Measurements from ENCODE around the gene GNA12. TPM values are rescaled to one million over a fixed set of nuclear protein-coding genes. Genes with fewer than 3 reads are reported as not detected.
A peak's percentile ranks its signal among the peaks of the same experiment; 100 is the strongest.

The GNA12 gene
- total RNA-seq, 1 donor from 2014 or later: 68.6 TPM

GRCh38 chr7:2823130-2823529 lies 21.0 kb downstream of the GNA12 start:
- Mint-ChIP-seq H3K4me3 (ENCODE audit: low read depth) (no peak overlapping the region), H3K27ac (no peak overlapping the region), H3K9me3 (ENCODE audit: low read depth) (peaks cover 3% of the 10 kb centered on the region), H3K27me3 (no peaks in the 10 kb centered on the region), H3K4me1 (ENCODE audit: low read depth) (peaks cover 34% of the 10 kb centered on the region), H3K36me3 (ENCODE audit: insufficient read depth) (peaks cover 13% of the 10 kb centered on the region)
- no peak for TF ChIP-seq CTCF (IDR thresholded peaks at IDR 0.05; ENCODE audit: unreplicated experiment)
- DNase-seq (ENCODE audit: low spot score, unreplicated experiment): no peak

GRCh38 chr7:2821842-2822507 lies 22.1 kb downstream of the GNA12 start:
- peaks cover 34% of the 10 kb centered on the region for H3K4me1 Mint-ChIP-seq (ENCODE audit: low read depth)
- no peak for DNase-seq (ENCODE audit: low spot score, unreplicated experiment)
- H3K36me3 Mint-ChIP-seq (ENCODE audit: insufficient read depth): peaks cover 11% of the 10 kb centered on the region
- TF ChIP-seq CTCF (IDR thresholded peaks at IDR 0.05; ENCODE audit: unreplicated experiment): no peak
- H3K27ac Mint-ChIP-seq: peak overlapping the region; percentile 50
- no peaks in the 10 kb centered on the region for H3K27me3 Mint-ChIP-seq
- no peak overlapping the region for H3K4me3 Mint-ChIP-seq (ENCODE audit: low read depth)
- H3K9me3 Mint-ChIP-seq (ENCODE audit: low read depth): peaks cover 3% of the 10 kb centered on the region

GRCh38 chr7:2821161-2821841 lies 22.8 kb downstream of the GNA12 start:
- no peak for DNase-seq (ENCODE audit: low spot score, unreplicated experiment)
- H3K36me3 Mint-ChIP-seq (ENCODE audit: insufficient read depth): peaks cover 6% of the 10 kb centered on the region
- TF ChIP-seq CTCF (IDR thresholded peaks at IDR 0.05; ENCODE audit: unreplicated experiment): peak; percentile 12
- no peaks in the 10 kb centered on the region for H3K9me3 Mint-ChIP-seq (ENCODE audit: low read depth)
- no peaks in the 10 kb centered on the region for H3K27me3 Mint-ChIP-seq
- H3K27ac Mint-ChIP-seq: peak overlapping the region; percentile 25
- H3K4me1 Mint-ChIP-seq (ENCODE audit: low read depth): peaks cover 34% of the 10 kb centered on the region
- H3K4me3 Mint-ChIP-seq (ENCODE audit: low read depth): no peak overlapping the region

DNA sequence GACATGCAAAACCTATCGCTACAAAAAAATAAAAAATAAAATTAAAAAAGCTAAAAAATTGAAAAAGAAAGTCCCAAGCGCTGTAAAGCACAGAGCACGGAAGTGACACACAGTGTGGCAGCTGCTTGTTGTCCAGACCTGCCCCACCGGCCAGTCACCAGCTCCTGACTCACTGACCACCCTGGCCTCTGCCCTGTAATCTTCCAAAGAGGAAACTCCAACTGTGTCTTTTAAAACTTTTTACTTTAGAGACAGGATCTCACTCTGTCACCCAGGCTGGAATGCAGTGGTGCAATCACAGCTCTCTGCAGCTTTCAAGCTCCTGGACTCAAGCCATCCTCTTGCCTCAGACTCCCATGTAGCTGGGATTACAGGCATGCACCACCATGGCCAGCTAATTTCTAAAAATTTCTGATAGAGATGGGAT lies 23.6 kb downstream of the GNA12 start:
- H3K9me3 Mint-ChIP-seq (ENCODE audit: low read depth): no peaks in the 10 kb centered on the region
- no peak for DNase-seq (ENCODE audit: low spot score, unreplicated experiment)
- H3K4me1 Mint-ChIP-seq (ENCODE audit: low read depth): peaks cover 34% of the 10 kb centered on the region
- peak overlapping the region; percentile 53 for H3K27ac Mint-ChIP-seq
- H3K27me3 Mint-ChIP-seq: no peaks in the 10 kb centered on the region
- peaks cover 8% of the 10 kb centered on the region for H3K36me3 Mint-ChIP-seq (ENCODE audit: insufficient read depth)
- no peak for TF ChIP-seq CTCF (IDR thresholded peaks at IDR 0.05; ENCODE audit: unreplicated experiment)
- no peak overlapping the region for H3K4me3 Mint-ChIP-seq (ENCODE audit: low read depth)

- DNase-seq (ENCODE audit: low spot score, unreplicated experiment): no peak
- H3K27ac Mint-ChIP-seq: peak overlapping the region; percentile 29
- TF ChIP-seq CTCF (IDR thresholded peaks at IDR 0.05; ENCODE audit: unreplicated experiment): no peak
- H3K27me3 Mint-ChIP-seq: no peaks in the 10 kb centered on the region
- H3K4me1 Mint-ChIP-seq (ENCODE audit: low read depth): peaks cover 28% of the 10 kb centered on the region
- peaks cover 6% of the 10 kb centered on the region for H3K36me3 Mint-ChIP-seq (ENCODE audit: insufficient read depth)
- H3K4me3 Mint-ChIP-seq (ENCODE audit: low read depth): no peak overlapping the region
- H3K9me3 Mint-ChIP-seq (ENCODE audit: low read depth): no peaks in the 10 kb centered on the region
Measured at GRCh38 chr7:2819954-2820397, 24.1 kb downstream of the GNA12 start.

All from progenitor cell of endocrine pancreas (in vitro differentiated cells).